ENCODE data around the gene DAPK1.
"Not testable (repeated sequence)": the region's sequence is repeated elsewhere in the genome, so short reads cannot be mapped to it uniquely, and the experiment has no call there.

Gene DAPK1

GRCh38 chr9:87733273-87734052 lies 235.8 kb downstream of the DAPK1 start:
- no peak for DNase-seq (ENCODE audit: extremely low read depth, low read depth)
- no peak for TF ChIP-seq CTCF (IDR thresholded peaks at IDR 0.05; ENCODE audit: low read depth, low read length)

GRCh38 chr9:87734106-87734505 lies 236.4 kb downstream of the DAPK1 start:
- no peak for TF ChIP-seq CTCF (IDR thresholded peaks at IDR 0.05; ENCODE audit: low read depth, low read length)
- no peak for DNase-seq (ENCODE audit: extremely low read depth, low read depth)

GRCh38 chr9:87739546-87739945 lies 241.9 kb downstream of the DAPK1 start:
- no peak for TF ChIP-seq CTCF (IDR thresholded peaks at IDR 0.05; ENCODE audit: low read depth, low read length)
- no peak for DNase-seq (ENCODE audit: extremely low read depth, low read depth)

GRCh38 chr9:87740209-87740608 lies 242.5 kb downstream of the DAPK1 start:
- TF ChIP-seq CTCF (IDR thresholded peaks at IDR 0.05; ENCODE audit: low read depth, low read length) = no peak
- DNase-seq (ENCODE audit: extremely low read depth, low read depth) = no peak

- no peak for DNase-seq (ENCODE audit: extremely low read depth, low read depth)
Measured at GRCh38 chr9:87741326-87741725, 243.7 kb downstream of the DAPK1 start.

GRCh38 chr9:87741891-87742290 lies 244.2 kb downstream of the DAPK1 start:
- DNase-seq (ENCODE audit: extremely low read depth, low read depth) = no peak
- no peak for TF ChIP-seq CTCF (IDR thresholded peaks at IDR 0.05; ENCODE audit: low read depth, low read length)

More at GRCh38 chr9:87741326-87741725, 243.7 kb downstream of the DAPK1 start:
- no peak for TF ChIP-seq CTCF (IDR thresholded peaks at IDR 0.05; ENCODE audit: low read depth, low read length)

GRCh38 chr9:87742813-87743428 lies 245.3 kb downstream of the DAPK1 start:
- TF ChIP-seq CTCF (IDR thresholded peaks at IDR 0.05; ENCODE audit: low read depth, low read length) = no peak
- no peak for DNase-seq (ENCODE audit: extremely low read depth, low read depth)

- DNase-seq (ENCODE audit: extremely low read depth, low read depth) = not testable (repeated sequence)
Measured at GRCh38 chr9:87744247-87744646, 246.6 kb downstream of the DAPK1 start.
